ENCODE results near the gene MOCS1.
"Not testable (repeated sequence)": the region's sequence is repeated elsewhere in the genome, so short reads cannot be mapped to it uniquely, and the experiment has no call there.

DNA sequence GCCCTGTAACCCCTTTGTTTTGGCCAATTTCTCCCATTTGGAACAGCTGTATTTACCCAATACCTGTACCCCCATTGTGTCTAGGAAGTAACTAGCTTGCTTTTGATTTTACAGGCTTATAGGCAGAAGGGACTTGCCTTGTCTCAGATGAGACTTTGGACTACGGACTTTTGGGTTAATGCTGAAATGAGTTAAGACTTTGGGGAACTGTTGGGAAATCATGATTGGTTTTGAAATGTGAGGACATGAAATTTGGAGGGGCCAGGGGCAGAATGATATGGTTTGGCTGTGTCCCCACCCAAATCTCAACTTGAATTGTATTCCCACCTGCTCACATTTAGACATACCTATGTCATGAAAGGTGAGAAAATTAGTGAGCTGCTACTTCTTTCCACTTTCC is 38.5 kb upstream of the MOCS1 start:
- TF ChIP-seq, protein P1, sequence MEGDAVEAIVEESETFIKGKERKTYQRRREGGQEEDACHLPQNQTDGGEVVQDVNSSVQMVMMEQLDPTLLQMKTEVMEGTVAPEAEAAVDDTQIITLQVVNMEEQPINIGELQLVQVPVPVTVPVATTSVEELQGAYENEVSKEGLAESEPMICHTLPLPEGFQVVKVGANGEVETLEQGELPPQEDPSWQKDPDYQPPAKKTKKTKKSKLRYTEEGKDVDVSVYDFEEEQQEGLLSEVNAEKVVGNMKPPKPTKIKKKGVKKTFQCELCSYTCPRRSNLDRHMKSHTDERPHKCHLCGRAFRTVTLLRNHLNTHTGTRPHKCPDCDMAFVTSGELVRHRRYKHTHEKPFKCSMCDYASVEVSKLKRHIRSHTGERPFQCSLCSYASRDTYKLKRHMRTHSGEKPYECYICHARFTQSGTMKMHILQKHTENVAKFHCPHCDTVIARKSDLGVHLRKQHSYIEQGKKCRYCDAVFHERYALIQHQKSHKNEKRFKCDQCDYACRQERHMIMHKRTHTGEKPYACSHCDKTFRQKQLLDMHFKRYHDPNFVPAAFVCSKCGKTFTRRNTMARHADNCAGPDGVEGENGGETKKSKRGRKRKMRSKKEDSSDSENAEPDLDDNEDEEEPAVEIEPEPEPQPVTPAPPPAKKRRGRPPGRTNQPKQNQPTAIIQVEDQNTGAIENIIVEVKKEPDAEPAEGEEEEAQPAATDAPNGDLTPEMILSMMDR (IDR thresholded peaks at IDR 0.05) = not testable (repeated sequence)
- TF ChIP-seq POLR2A (IDR thresholded peaks at IDR 0.05) = not testable (repeated sequence)
